Activated CD4-positive, alpha-beta T cell treated with anti-CD3 and anti-CD28 coated beads, Interleukin-2, amount 10 ng/mL, durations not matched to agents 7 days and 5 days (primary cell): Measurements from ENCODE around the gene C12orf50. TPM values are rescaled to one million over a fixed set of nuclear protein-coding genes. Genes with fewer than 3 reads are reported as not detected.
"Not testable (repeated sequence)": the region's sequence is repeated elsewhere in the genome, so short reads cannot be mapped to it uniquely, and the experiment has no call there.

ENCODE experiments used
- CTCF ChIA-PET: fragments of 350-600 bp; sonication (Branson Sonifier 250); formaldehyde crosslinking; loops from one replicate; lab custom pipeline; 2021; ENCODE audit warnings: antibody characterized with exemption; lab: Charles Lee
- POLR2A ChIA-PET: fragments of 350-600 bp; sonication (Branson Sonifier 250); formaldehyde crosslinking; loops from one replicate; lab custom pipeline; 2021; ENCODE audit warnings: antibody characterized with exemption; lab: Charles Lee
- DNase-seq: peaks from one replicate; pipeline ENCODE4 v3.0.0-alpha.2; 2020
- H3K27ac Mint-ChIP-seq: one replicate; pipeline ENCODE4 v1.8.0; 2021; ENCODE audit warnings: mild to moderate bottlenecking, moderate library complexity, mixed read lengths
- H3K27me3 Mint-ChIP-seq: one replicate; pipeline ENCODE4 v1.8.0; 2021; ENCODE audit warnings: mixed read lengths
- H3K36me3 Mint-ChIP-seq: one replicate; pipeline ENCODE4 v1.8.0; 2021; ENCODE audit warnings: low read depth, mixed read lengths
- H3K4me1 Mint-ChIP-seq: one replicate; pipeline ENCODE4 v1.8.0; 2021; ENCODE audit warnings: mixed read lengths
- H3K4me3 Mint-ChIP-seq: one replicate; pipeline ENCODE4 v1.8.0; 2021; ENCODE audit warnings: mild to moderate bottlenecking, moderate library complexity, mixed read lengths
- H3K9me3 Mint-ChIP-seq: one replicate; pipeline ENCODE4 v1.8.0; 2021; ENCODE audit warnings: mixed read lengths
- total RNA-seq, 2 experiments: library from RNA; stranded (reverse); gene quantifications; one replicate each; pipeline ENCODE4 v1.2.3, GENCODE V29; 2021

C12orf50 gene
- total RNA-seq, 2 experiments from 2014 or later: not detected

DNA sequence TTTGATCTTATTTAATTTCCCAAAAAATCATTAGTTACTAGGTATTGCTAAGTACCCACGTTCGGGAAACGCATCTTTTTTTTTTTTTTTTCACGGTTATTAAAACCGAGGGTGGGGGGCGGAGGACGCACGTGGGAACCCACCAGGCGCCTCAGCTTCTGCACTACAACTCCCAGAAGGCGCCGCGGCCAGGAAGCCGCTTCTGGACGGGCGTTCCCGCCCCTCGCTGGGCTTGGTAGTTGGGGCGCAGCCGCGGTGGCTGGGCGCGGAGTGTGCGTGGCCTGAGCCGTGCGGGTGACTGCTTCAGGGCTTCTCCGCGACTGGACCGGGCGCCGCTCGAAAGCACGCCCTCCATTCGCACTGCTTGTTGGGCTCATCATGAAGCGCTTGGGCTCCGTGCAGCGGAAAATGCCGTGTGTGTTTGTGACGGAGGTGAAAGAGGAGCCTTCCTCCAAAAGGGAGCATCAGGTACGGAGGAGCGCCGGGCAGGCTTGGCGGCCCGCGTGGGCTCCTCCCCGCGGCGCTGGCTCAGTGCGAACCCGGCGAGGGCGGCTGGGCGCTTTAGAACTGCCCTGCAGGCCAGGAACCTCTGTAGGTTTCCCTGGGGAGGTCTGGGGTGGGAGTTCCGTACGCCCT is 6.2 kb upstream of the C12orf50 start:
- ChIA-PET CTCF (no interaction called here), POLR2A (no interaction called here)
- peaks cover 7% of the 10 kb centered on the region for H3K9me3 Mint-ChIP-seq
- no peaks in the 10 kb centered on the region for H3K27me3 Mint-ChIP-seq
- DNase-seq: peak; percentile 89
- peaks cover 7% of the 10 kb centered on the region for H3K36me3 Mint-ChIP-seq
- H3K4me1 Mint-ChIP-seq: peaks cover 53% of the 10 kb centered on the region
- H3K27ac Mint-ChIP-seq: peak overlapping the region; percentile 93
- peak overlapping the region; percentile 96 for H3K4me3 Mint-ChIP-seq

DNA sequence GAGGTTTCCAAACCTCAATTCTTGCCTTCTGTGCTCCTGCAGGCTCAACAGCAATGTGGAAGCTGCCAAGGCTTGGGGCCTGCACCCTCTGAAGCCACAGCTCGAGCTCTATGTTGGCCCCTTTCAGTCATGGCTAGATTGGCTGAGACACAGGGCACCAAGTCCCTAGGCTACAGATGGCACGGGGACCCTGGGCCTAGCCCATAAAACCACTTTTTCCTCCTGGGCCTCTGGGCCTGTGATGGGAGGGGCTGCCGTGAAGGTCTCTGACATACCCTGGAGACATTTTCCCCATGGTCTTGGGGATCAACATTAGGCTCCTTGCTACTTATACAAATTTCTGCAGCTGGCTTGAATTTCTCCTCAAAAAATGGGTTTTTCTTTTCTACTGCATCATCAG is 2.0 kb upstream of the C12orf50 start:
- H3K9me3 Mint-ChIP-seq, H3K4me3 Mint-ChIP-seq, H3K27me3 Mint-ChIP-seq, POLR2A ChIA-PET, CTCF ChIA-PET, H3K36me3 Mint-ChIP-seq, DNase-seq, H3K27ac Mint-ChIP-seq: not testable (repeated sequence)
- H3K4me1 Mint-ChIP-seq: peaks cover 17% of the 10 kb centered on the region

DNA sequence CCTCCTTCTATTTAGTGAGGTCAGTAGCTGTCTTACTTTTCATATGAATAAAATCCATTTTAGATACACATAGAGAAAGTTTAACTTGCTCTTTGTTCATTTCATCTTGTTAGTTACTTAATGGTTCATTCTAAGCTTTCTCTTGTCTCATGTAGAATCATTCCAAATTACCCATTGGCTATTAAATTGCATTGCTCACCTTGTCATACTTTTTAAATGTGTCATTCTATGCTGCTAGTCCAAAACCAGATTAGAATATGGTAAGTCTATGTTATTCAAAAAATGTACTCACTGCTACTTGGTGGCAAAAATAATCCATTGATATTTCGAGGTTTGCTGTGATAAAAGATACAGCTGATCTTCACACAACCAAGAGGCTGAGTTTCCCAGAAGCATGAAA is 3.0 kb downstream of the C12orf50 start:
- Mint-ChIP-seq H3K36me3 (no peaks in the 10 kb centered on the region), H3K27ac (no peak overlapping the region), H3K4me3 (no peak overlapping the region), H3K9me3 (no peaks in the 10 kb centered on the region), H3K27me3 (peaks cover 12% of the 10 kb centered on the region), H3K4me1 (no peaks in the 10 kb centered on the region)
- ChIA-PET CTCF (no interaction called here), POLR2A (no interaction called here)
- no peak for DNase-seq

DNA sequence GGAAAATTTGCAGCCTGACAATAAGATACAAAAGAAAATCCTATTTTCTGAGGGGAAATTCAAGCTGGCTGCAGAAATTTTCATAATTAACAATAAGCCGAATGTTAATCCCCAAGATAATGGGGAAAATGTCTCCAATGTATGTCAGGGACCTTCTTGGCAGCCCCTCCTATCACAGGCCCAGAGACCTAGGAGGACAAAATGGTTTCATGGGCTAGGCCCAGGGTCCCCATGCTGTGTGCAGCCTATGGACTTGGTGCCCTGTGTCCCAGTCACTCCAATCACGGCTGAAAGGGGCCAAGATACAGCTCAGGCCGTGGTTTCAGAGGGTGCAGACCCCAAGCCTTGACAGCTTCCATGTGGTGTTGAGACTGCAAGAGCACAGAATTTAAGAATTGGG is 11.2 kb downstream of the C12orf50 start:
- Mint-ChIP-seq H3K4me1 (no peaks in the 10 kb centered on the region), H3K4me3 (no peak overlapping the region), H3K27me3 (peaks cover 5% of the 10 kb centered on the region), H3K36me3 (no peaks in the 10 kb centered on the region), H3K27ac (no peak overlapping the region), H3K9me3 (no peaks in the 10 kb centered on the region)
- ChIA-PET CTCF (no interaction called here), POLR2A (no interaction called here)
- DNase-seq: no peak

DNA sequence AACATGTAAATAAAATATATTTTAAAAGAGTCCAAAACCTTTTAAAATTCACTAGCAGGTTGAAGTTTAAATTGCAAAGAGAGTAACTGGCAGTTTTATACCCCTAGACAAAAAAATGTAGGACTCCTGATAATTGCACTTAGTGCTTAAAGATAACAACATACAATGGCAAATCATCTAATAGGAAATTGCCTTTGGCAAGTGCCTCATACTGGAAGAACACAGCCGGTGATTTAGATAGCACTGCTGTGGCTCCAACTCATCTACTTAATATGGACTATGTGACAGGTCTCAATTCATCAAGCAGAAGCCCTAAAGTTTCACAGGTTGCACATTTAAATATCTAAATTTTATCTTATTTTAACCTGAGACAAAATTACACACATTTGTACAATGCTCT is 13.4 kb downstream of the C12orf50 start:
- POLR2A ChIA-PET: no interaction called here
- H3K27me3 Mint-ChIP-seq: no peaks in the 10 kb centered on the region
- no peaks in the 10 kb centered on the region for H3K9me3 Mint-ChIP-seq

DNA sequence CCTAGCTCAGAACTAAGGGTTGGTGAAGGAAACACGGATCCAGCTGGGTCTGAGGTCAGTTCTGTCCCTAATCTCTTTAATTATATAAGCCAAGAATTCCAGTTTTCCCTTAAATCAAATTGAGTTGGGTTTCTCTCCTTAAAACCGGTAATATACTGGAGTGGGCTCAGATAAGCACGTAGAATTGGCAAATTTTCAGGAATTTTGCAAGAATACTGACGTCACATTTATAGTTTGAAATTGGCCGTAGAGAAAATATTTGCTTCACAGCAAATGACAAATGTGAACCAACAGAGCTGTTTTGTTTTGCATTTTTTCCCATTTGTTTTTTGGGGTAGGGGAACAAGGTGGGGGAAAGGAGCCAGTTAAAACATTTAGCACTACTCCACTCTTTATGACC is 17.4 kb downstream of the C12orf50 start:
- Mint-ChIP-seq H3K4me3 (no peak overlapping the region), H3K4me1 (no peaks in the 10 kb centered on the region), H3K9me3 (no peaks in the 10 kb centered on the region), H3K27ac (no peak overlapping the region), H3K36me3 (no peaks in the 10 kb centered on the region), H3K27me3 (no peaks in the 10 kb centered on the region)
- ChIA-PET CTCF (no interaction called here), POLR2A (no interaction called here)
- no peak for DNase-seq

More for the DNA sequence above, 13.4 kb downstream of the C12orf50 start:
- Mint-ChIP-seq H3K4me3 (no peak overlapping the region), H3K36me3 (no peaks in the 10 kb centered on the region), H3K4me1 (no peaks in the 10 kb centered on the region), H3K27ac (no peak overlapping the region)
- DNase-seq: no peak
- CTCF ChIA-PET: no interaction called here

DNA sequence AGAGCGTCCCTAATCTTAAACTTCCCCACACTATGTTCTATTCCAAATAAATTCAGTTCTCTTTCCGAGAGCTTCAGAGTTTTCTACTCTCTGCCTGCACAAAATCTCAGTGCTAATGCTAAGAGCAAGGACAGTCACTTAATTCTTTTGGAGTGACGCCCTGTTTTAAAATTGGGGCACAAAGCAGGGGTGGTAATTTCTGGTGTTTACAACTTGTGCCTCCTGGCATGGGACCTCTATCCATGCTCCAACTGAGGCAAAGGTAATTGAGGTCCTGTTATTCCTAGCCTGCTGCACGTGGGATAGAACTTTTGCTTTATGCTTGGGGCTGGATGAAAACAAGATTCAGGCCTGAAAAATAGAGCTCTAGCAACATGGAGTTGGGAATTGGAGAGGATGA is 22.9 kb downstream of the C12orf50 start:
- Mint-ChIP-seq H3K27me3 (peaks cover 3% of the 10 kb centered on the region), H3K27ac (no peak overlapping the region), H3K36me3 (no peaks in the 10 kb centered on the region), H3K4me1 (no peaks in the 10 kb centered on the region), H3K4me3 (no peak overlapping the region), H3K9me3 (no peaks in the 10 kb centered on the region)
- ChIA-PET CTCF (no interaction called here), POLR2A (no interaction called here)
- no peak for DNase-seq

DNA sequence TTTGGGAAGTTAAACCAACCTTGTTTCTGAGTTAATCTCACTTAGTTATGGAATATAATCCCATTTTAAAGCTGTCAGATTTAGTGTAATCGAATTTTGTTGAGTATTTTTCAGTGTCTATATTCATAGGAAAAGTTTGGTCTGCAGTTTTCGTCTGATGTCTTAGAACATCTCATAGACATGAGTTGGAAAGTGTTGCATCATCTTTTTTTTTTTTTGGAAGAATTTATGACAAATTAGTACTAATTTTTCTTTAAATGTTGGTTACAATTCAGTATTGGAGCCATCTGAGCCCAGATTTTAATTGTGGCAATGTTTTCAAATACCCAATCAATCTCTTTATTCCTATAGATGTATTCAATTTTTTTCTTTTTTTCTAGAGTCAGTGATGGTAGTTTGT is 27.9 kb downstream of the C12orf50 start:
- Mint-ChIP-seq H3K27ac (no peak overlapping the region), H3K9me3 (no peaks in the 10 kb centered on the region), H3K36me3 (no peaks in the 10 kb centered on the region), H3K4me1 (no peaks in the 10 kb centered on the region), H3K4me3 (no peak overlapping the region), H3K27me3 (peaks cover 8% of the 10 kb centered on the region)
- DNase-seq: no peak
- ChIA-PET POLR2A (no interaction called here), CTCF (no interaction called here)

DNA sequence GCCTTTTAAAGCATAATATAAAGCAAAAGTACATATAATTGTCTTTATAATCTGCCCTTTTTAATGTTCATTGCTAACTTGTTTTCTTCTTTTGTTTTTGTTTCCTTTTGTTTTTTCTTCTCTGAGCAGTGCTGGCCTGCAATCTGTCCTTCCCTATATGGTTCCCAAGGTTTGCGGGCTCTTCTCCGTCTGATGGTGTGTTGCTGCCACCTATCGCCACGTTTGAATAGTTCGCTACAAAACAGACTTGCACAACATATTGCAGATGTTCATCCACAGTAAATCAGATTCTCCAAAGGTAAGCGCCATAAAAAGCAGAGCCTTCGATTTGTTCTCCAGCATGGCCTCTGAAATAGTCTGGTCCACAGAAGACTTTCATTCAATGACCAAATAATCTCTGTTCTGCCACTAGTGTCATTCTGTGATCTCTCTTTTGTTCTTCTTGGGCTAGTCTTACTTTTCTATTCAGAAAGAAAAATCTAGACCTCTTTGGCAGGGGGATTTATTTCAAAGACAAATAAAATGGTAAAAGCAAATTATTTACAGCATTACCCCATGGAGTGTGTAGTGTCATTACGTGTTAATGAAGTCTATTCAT is 33.5 kb downstream of the C12orf50 start:
- Mint-ChIP-seq H3K9me3 (no peaks in the 10 kb centered on the region), H3K27me3 (peaks cover 9% of the 10 kb centered on the region), H3K36me3 (no peaks in the 10 kb centered on the region), H3K4me3 (no peak overlapping the region), H3K27ac (no peak overlapping the region), H3K4me1 (no peaks in the 10 kb centered on the region)
- CTCF ChIA-PET: no interaction called here
- peak; percentile 45 for DNase-seq
- POLR2A ChIA-PET: no interaction called here

DNA sequence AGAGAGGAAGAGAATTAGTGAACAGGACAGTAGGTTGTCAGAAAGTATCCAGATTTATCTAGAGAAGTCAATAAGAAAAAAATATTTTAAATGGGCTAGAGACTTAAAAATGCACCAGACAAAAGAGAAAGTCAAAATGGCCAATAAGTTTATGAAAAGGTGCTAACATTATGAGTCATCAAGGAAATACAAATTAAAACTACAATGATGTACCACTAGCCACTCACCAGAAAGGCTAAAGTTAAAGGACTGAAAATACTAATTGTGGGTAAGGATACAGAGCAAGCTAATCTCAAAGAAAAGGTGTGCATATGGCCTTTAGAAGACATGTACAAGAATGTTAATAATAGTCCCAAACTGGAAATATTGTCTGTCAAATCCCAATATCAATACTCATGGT is 37.7 kb downstream of the C12orf50 start:
- POLR2A ChIA-PET: no interaction called here
- no peak for DNase-seq
- H3K4me3 Mint-ChIP-seq: no peak overlapping the region
- H3K9me3 Mint-ChIP-seq: no peaks in the 10 kb centered on the region
- CTCF ChIA-PET: interaction anchor here (0.7 kb wide), 1 partner anchor 26 kb away, joined by 3 read pairs; no protein-coding TSS in a partner anchor
- no peaks in the 10 kb centered on the region for H3K36me3 Mint-ChIP-seq
- H3K4me1 Mint-ChIP-seq: no peaks in the 10 kb centered on the region
- H3K27ac Mint-ChIP-seq: no peak overlapping the region
- H3K27me3 Mint-ChIP-seq: peaks cover 6% of the 10 kb centered on the region

DNA sequence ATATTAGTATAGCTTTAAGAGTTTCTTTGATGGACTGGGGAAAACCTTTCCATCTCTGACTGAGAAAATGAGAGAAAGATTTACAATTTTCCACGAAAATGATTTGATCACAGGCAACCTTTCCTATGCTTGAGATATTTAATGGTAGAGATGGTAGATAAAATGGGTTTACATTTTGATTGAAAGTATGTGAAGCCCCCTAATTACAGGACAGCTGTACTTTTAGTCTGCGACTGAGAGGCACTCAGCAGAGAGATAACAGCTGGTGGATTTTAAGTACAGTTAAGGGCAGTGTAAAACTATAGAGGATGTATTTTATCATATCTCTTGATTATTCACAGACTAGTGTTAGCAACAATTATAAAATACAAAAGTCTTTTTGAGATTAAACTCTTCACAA is 40.7 kb downstream of the C12orf50 start:
- no peak for DNase-seq
- Mint-ChIP-seq H3K4me1 (no peaks in the 10 kb centered on the region), H3K27me3 (peaks cover 6% of the 10 kb centered on the region), H3K36me3 (no peaks in the 10 kb centered on the region), H3K9me3 (no peaks in the 10 kb centered on the region), H3K27ac (no peak overlapping the region), H3K4me3 (no peak overlapping the region)
- ChIA-PET POLR2A (no interaction called here), CTCF (no interaction called here)

DNA sequence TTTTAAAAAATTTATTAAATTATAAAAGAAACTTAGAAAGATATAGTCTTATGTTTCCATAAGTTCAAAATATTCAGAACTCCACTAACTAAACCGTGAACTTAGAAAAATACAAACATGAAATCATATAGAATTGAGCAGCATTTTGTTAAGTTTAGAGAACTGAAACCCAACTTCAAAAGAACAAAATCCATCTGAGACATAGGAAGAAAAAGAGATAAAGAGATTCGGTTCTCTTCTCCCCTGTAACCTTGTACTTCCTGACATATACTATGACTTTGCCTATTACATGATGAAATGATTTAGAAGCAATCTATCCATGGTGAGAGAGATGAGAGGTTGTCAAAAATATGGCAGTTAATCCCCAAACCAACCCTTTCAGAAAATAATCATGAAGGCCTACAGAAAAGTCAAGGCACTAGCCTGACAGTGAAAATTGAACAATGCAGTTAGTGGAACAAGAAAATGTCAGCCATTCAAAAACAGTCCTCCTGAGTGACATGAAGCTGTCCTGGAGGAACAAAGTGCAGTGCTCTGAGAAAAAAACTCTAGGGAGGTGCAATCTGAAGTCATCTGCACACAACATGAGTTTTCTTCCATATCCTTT is 44.0 kb downstream of the C12orf50 start:
- ChIA-PET CTCF (no interaction called here), POLR2A (no interaction called here)
- Mint-ChIP-seq H3K9me3 (no peaks in the 10 kb centered on the region), H3K4me1 (no peaks in the 10 kb centered on the region), H3K4me3 (no peak overlapping the region), H3K27ac (no peak overlapping the region), H3K36me3 (no peaks in the 10 kb centered on the region), H3K27me3 (peaks cover 2% of the 10 kb centered on the region)
- DNase-seq: no peak

DNA sequence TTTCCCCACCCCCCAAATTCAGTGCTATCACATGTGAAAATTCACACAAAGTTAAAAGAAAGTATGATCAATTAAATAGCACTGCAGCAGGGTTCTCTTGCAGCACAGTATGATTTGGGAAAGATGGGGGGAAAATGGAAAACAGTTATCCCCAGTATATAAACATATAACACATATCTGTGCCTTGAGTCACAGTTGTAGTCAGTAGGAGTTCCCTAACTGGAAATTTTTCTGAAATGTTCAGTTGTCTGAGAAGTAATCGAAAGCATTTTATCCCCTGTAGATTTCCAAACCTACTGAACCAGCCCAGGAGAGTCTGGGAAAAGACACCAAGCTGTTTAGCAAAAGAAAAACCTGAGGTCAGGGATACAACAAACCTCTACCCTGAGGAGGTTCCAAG is 47.0 kb downstream of the C12orf50 start:
- no peaks in the 10 kb centered on the region for H3K4me1 Mint-ChIP-seq
- no peak for DNase-seq
- ChIA-PET POLR2A (no interaction called here), CTCF (no interaction called here)
- H3K27ac Mint-ChIP-seq: no peak overlapping the region
- peaks cover 2% of the 10 kb centered on the region for H3K27me3 Mint-ChIP-seq
- H3K4me3 Mint-ChIP-seq: no peak overlapping the region
- no peaks in the 10 kb centered on the region for H3K9me3 Mint-ChIP-seq
- H3K36me3 Mint-ChIP-seq: no peaks in the 10 kb centered on the region
